ENCODE results near the gene KPNB1. TPM values are rescaled to one million over a fixed set of nuclear protein-coding genes. Genes with fewer than 3 reads are reported as not detected.

Gene KPNB1
- polyA plus RNA-seq, 1 donor from 2014 or later, result 117 TPM

DNA sequence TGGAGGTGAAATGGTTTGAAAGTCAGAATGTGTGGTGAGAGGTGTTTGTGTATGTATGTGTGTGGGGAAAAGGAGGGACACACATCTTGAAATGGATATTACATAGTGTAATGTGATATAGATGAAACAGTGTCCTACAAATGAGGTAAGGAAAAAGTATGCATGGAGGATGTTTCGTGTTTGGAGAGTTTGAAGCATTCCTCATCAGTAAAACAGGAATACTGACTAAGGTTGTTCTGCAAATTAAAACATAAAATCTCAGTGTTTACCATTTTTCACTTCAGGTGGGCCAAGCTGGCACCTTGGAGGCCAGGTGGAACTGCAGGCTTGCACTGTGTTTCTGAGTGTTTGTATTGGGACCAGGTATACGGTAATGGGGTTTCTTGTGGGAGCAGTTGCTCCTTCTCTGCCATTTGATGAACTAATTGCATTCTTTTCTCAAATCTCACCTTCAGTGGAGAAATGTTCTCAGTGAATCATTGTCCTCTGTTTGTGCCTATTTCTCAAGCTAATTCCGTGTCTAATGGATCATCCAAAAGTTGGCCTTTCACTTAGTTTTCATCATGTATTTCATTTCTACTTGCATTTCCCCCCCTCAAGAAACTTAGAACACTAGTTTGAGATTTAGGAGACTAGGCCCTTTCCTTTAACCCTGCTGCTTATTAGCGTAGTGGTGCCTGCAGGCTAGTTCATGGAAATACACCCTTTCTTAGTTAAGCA, 36.0 kb downstream of the KPNB1 start:
- no peaks in the 10 kb centered on the region for H3K9me3 ChIP-seq (ENCODE audit: low read length)
- no peaks in the 10 kb centered on the region for H3F3A ChIP-seq (ENCODE audit: insufficient read depth, low read length, poor library complexity, severe bottlenecking)
- H3K4me2 ChIP-seq (ENCODE audit: low read length), result no peak overlapping the region
- no peaks in the 10 kb centered on the region for H3K36me3 ChIP-seq (ENCODE audit: insufficient read depth, low read length)
- H3K9ac ChIP-seq (ENCODE audit: low read length), result no peak overlapping the region
- no peak overlapping the region for H2AFZ ChIP-seq (ENCODE audit: low read depth, low read length)
- H3K27me3 ChIP-seq (ENCODE audit: insufficient read depth, low read depth, low read length), result no peaks in the 10 kb centered on the region
- H3K27ac ChIP-seq (ENCODE audit: low read length), result no peak overlapping the region
- H4K20me1 ChIP-seq (ENCODE audit: insufficient read depth), result no peaks in the 10 kb centered on the region
- H3K79me2 ChIP-seq (replicated peaks; ENCODE audit: insufficient read depth, low read length), result no peaks in the 10 kb centered on the region
- H3K9me2 ChIP-seq (ENCODE audit: insufficient read depth, low read length), result no peaks in the 10 kb centered on the region
- H3K4me3 ChIP-seq (ENCODE audit: low read length), result no peak overlapping the region
- TF ChIP-seq EP300 (conservative IDR thresholded peaks at IDR 0.05; ENCODE audit: poor library complexity, severe bottlenecking) (no peak), EZH2 (IDR thresholded peaks at IDR 0.05; ENCODE audit: borderline replicate concordance, insufficient read depth, low read length, poor library complexity, severe bottlenecking) (no peak), MXI1 (conservative IDR thresholded peaks at IDR 0.05; ENCODE audit: poor library complexity, severe bottlenecking) (no peak), TAF1 (IDR thresholded peaks at IDR 0.05; ENCODE audit: low read depth) (no peak), POLR2AphosphoS5 (IDR thresholded peaks at IDR 0.05) (no peak), SMC3 (conservative IDR thresholded peaks at IDR 0.05; ENCODE audit: poor library complexity) (no peak), RAD21 (conservative IDR thresholded peaks at IDR 0.05) (no peak)
- TF ChIP-seq, protein P1, sequence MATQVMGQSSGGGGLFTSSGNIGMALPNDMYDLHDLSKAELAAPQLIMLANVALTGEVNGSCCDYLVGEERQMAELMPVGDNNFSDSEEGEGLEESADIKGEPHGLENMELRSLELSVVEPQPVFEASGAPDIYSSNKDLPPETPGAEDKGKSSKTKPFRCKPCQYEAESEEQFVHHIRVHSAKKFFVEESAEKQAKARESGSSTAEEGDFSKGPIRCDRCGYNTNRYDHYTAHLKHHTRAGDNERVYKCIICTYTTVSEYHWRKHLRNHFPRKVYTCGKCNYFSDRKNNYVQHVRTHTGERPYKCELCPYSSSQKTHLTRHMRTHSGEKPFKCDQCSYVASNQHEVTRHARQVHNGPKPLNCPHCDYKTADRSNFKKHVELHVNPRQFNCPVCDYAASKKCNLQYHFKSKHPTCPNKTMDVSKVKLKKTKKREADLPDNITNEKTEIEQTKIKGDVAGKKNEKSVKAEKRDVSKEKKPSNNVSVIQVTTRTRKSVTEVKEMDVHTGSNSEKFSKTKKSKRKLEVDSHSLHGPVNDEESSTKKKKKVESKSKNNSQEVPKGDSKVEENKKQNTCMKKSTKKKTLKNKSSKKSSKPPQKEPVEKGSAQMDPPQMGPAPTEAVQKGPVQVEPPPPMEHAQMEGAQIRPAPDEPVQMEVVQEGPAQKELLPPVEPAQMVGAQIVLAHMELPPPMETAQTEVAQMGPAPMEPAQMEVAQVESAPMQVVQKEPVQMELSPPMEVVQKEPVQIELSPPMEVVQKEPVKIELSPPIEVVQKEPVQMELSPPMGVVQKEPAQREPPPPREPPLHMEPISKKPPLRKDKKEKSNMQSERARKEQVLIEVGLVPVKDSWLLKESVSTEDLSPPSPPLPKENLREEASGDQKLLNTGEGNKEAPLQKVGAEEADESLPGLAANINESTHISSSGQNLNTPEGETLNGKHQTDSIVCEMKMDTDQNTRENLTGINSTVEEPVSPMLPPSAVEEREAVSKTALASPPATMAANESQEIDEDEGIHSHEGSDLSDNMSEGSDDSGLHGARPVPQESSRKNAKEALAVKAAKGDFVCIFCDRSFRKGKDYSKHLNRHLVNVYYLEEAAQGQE (IDR thresholded peaks at IDR 0.05; ENCODE audit: borderline replicate concordance), result no peak
- TF ChIP-seq, protein P2, sequence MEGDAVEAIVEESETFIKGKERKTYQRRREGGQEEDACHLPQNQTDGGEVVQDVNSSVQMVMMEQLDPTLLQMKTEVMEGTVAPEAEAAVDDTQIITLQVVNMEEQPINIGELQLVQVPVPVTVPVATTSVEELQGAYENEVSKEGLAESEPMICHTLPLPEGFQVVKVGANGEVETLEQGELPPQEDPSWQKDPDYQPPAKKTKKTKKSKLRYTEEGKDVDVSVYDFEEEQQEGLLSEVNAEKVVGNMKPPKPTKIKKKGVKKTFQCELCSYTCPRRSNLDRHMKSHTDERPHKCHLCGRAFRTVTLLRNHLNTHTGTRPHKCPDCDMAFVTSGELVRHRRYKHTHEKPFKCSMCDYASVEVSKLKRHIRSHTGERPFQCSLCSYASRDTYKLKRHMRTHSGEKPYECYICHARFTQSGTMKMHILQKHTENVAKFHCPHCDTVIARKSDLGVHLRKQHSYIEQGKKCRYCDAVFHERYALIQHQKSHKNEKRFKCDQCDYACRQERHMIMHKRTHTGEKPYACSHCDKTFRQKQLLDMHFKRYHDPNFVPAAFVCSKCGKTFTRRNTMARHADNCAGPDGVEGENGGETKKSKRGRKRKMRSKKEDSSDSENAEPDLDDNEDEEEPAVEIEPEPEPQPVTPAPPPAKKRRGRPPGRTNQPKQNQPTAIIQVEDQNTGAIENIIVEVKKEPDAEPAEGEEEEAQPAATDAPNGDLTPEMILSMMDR (IDR thresholded peaks at IDR 0.05; ENCODE audit: poor library complexity, severe bottlenecking), result no peak

DNA sequence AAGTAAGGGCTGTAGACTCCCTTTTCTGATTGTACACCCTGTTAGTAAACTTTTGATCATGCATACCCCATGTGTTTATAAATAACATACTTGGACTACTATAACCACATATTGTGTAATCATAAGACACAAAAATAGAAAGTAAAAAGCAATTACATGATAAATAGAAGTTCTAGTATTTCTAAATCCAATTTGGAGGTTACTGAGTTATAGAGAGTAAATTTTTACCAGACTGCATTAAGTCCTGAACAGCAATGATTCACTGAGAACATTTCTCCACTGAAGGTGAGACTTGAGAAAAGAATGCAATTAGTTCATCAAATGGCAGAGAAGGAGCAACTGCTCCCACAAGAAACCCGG, 36.5 kb downstream of the KPNB1 start:
- Histone ChIP-seq H3K4me2 (ENCODE audit: low read length) (no peak overlapping the region), H3K27ac (ENCODE audit: low read length) (no peak overlapping the region), H2AFZ (ENCODE audit: low read depth, low read length) (no peak overlapping the region), H3K27me3 (ENCODE audit: insufficient read depth, low read depth, low read length) (no peaks in the 10 kb centered on the region), H3K79me2 (replicated peaks; ENCODE audit: insufficient read depth, low read length) (no peaks in the 10 kb centered on the region), H3K9ac (ENCODE audit: low read length) (no peak overlapping the region), H4K20me1 (ENCODE audit: insufficient read depth) (no peaks in the 10 kb centered on the region), H3K36me3 (ENCODE audit: insufficient read depth, low read length) (no peaks in the 10 kb centered on the region), H3K4me3 (ENCODE audit: low read length) (no peak overlapping the region), H3F3A (ENCODE audit: insufficient read depth, low read length, poor library complexity, severe bottlenecking) (no peaks in the 10 kb centered on the region), H3K9me2 (ENCODE audit: insufficient read depth, low read length) (no peaks in the 10 kb centered on the region), H3K9me3 (ENCODE audit: low read length) (no peaks in the 10 kb centered on the region)
- TF ChIP-seq EZH2 (IDR thresholded peaks at IDR 0.05; ENCODE audit: borderline replicate concordance, insufficient read depth, low read length, poor library complexity, severe bottlenecking) (no peak), MXI1 (conservative IDR thresholded peaks at IDR 0.05; ENCODE audit: poor library complexity, severe bottlenecking) (no peak), POLR2AphosphoS5 (IDR thresholded peaks at IDR 0.05) (no peak), SMC3 (conservative IDR thresholded peaks at IDR 0.05; ENCODE audit: poor library complexity) (no peak), RAD21 (conservative IDR thresholded peaks at IDR 0.05) (no peak), TAF1 (IDR thresholded peaks at IDR 0.05; ENCODE audit: low read depth) (no peak), EP300 (conservative IDR thresholded peaks at IDR 0.05; ENCODE audit: poor library complexity, severe bottlenecking) (no peak)
- TF ChIP-seq, protein P2 (IDR thresholded peaks at IDR 0.05; ENCODE audit: poor library complexity, severe bottlenecking), result no peak
- TF ChIP-seq, protein P1 (IDR thresholded peaks at IDR 0.05; ENCODE audit: borderline replicate concordance), result no peak
